HG03135 (cell line): ENCODE measurements around the gene TIA1.
A peak's percentile ranks its signal among the peaks of the same experiment; 100 is the strongest.
"Not testable (repeated sequence)": the region's sequence is repeated elsewhere in the genome, so short reads cannot be mapped to it uniquely, and the experiment has no call there.

Experiments
- ATAC-seq: cut with Tn5 transposase; IDR thresholded peaks from one replicate; pipeline ENCODE4 v1.9.1; 2021; ENCODE audit warnings: mild to moderate bottlenecking, moderate library complexity; ENCODE audit not compliant: unreplicated experiment

Gene TIA1

DNA sequence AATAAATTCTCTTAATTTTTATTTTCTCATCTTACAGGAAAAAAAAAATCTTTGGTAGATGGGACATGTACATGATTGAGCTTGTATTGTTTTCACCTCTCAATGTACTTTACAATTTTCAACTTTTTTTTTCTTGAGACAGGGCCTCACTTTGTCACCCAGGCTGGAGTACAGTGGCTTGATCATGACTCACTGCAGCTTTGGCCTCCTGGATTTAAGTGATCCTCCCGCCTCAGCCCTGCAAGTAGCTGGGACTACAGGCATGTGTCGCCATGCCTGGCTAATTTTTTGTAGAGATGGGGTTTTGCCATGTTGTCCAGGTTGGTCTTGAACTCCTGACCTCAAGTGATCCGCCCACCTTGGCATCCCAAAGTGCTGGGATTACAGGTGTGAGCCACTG, 25.1 kb downstream of the TIA1 start:
- ATAC-seq = not testable (repeated sequence)

DNA sequence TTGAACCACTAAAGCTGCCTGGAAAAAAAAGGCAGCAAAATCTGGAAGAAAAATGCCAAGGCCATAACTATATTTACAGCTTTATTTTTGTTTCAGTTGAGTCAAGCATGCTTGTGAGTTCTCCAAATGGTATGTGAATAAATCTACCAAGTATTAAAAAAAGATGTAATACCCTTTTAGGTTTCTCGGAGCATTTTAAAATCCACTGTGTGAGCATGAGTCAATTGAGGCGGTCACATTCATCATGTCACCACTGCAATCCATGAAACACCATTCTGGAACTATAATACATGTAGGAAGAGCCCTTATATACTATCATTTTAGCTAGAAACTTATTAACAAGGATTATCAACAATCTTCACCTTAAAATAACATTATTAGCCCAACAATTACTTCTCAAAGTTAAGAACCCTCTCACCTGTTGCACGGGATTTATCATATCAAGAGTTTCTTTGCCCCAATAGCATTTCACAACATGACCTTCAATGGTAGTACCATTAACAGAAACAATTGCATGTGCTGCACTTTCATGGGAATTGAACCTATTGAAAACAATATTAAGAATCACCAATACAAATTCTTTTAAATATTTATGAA, 33.4 kb downstream of the TIA1 start:
- no peak for ATAC-seq

GRCh38 chr2:70214365-70214764, 34.1 kb downstream of the TIA1 start:
- no peak for ATAC-seq

DNA sequence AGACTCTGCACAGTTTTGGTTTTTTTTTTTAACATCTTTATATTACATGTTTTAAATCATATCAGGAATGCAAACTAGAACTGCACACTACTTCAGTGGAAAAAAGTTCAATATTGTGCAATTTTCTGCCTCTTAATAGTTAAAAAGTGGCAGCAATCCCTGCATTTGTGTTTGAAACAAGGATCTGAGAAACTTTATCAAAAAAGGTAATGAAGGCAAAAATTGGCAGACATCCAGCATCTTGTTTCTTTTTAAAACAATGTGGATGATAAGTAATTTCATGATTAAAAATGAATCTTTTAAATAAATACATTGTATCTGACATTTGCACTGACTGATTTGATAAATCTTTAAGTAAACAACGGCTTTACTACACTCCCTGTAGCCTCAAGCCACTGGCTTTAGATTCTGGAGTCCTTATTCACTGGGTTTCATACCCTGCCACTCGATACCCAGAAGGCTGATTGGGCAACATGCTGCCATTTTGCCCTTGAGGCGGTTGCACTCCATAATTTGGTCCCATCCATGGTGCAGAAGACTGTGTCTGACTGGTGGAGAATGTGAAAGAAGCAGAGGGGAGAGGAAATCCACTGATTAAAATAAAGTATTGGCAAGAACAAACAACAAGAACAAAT, 36.0 kb downstream of the TIA1 start:
- ATAC-seq = no peak

DNA sequence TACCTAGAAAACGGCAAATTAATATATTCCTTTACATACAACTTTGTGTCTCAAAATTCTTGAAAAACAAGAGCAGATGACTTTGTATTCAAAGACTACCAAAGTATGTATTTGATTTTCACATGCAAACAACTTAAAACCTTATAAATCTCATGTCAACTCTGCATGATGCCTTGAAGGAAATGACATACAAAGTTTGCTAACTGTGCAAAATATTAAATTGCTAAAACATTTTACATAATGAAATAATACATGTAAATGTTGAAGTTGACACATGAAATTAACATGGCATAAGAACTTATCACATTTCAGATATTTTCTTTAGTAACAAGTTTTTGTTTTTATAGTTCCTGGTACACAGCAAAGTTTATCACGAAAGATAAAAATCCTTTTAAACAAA, 36.8 kb downstream of the TIA1 start:
- ATAC-seq = no peak

- ATAC-seq = no peak
Measured at GRCh38 chr2:70204452-70204851, 44.0 kb downstream of the TIA1 start.

DNA sequence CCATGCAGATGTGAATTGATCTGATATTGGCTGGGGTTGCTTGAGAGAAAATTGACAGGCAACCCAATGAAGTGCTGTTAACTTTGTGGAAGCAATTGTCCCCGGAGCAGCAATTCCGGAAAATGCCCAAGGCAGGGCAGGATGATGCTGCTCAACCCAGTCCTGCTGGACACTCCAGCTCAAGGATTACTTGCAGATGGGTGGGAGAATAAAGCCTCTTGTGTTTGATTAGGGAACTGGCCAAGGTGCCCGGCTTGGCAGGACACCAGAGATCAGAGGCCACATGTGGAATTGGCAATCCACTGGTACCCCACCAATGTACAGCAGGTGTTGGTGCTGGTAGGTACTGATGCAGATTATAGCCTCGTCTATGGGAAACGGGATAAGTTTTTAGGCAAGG, 45.3 kb downstream of the TIA1 start:
- ATAC-seq = no peak

GRCh38 chr2:70202236-70202806, 46.1 kb downstream of the TIA1 start:
- no peak for ATAC-seq

GRCh38 chr2:70201831-70202230, 46.6 kb downstream of the TIA1 start:
- no peak for ATAC-seq

DNA sequence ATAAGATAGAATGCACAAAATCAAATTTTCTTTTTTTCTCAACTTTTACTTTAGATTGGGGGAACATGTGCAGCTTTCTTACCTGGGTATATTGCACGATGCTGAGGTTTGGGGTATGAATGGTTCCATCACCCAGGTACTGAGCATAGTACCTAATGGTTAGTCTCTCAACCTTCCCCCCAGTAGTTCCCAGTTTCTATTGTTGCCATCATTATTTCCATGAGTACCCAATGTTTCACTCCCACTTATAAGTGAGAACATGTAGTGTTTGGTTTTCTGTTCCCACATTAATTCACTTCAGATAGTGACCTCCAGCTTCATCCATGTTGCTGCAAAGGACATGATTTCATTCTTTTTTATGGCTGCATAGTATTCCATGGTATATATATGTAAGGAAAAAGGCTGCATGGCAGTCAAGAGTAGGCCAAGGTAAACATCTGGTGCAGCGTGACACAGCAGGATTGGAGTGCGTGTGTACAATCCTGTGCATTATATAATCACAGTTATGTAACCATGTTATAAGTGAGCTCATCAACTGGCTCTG, 47.1 kb downstream of the TIA1 start:
- ATAC-seq = no peak

DNA sequence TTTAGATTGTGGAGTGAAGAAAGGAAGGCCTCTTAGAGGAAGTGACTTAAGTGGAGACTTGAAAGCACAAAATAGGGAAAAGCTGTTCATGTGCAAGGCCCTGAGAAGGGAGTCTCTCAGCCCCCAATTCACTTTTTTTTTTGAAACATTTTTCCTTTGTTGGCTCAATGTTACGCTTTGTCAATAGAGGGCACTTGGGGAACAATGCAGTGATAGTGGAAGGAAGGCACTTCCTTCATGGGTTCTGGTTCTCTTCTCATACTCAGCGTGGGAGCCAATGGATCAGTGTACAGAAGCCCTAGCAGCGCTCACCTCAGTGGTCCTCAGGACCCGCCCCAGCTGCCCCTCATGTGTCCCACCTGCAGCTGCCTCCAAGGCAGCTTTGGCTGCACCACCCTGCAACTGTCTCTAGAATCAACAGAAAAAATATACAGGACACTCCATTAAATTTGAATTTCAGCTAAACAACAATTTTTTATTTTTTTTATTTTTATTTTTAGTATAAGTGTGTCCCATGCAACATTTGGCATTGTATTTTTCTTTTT, 49.0 kb downstream of the TIA1 start:
- ATAC-seq = no peak

DNA sequence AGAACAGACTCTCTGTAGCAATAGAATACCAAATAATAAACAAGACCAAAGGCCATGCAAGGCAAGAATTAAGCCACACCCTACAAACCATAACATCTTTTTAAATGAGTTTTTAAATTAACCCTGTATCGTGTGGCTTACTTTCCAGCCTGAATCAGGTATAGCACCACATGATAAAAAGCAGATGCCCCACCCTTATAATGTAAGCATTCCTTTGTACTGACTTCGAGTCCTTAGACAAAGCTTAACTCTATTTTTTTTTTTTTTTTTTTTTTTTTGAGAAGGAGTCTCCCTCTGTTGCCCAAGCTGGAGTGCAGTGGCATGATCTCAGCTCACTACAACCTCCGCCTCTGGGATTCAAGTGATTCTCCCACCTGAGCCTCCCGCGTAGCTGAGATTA, 55.9 kb downstream of the TIA1 start:
- no peak for ATAC-seq

DNA sequence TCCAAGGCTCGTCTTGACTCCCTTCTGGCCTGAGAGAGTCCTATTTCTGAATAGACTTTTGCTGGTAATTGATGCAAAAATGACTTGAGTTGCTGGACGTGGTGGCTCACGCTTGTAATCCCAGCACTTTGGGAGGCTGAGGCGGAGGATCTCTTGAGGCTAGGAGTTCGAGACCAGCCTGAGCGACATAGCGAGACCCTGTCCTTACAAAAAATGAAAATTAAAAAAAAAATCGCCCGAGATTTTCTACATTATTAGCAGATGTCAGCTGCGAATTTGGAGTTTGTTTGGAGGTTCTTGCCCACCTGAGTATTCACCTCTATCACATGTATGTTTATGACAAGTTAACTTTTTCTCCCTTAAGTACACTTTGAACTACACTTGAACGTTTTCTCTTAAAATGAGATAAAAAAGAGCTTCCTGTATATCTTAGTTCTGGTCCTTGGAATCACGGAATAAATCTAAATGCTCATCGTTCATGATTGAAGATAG, 57.1 kb downstream of the TIA1 start:
- no peak for ATAC-seq

DNA sequence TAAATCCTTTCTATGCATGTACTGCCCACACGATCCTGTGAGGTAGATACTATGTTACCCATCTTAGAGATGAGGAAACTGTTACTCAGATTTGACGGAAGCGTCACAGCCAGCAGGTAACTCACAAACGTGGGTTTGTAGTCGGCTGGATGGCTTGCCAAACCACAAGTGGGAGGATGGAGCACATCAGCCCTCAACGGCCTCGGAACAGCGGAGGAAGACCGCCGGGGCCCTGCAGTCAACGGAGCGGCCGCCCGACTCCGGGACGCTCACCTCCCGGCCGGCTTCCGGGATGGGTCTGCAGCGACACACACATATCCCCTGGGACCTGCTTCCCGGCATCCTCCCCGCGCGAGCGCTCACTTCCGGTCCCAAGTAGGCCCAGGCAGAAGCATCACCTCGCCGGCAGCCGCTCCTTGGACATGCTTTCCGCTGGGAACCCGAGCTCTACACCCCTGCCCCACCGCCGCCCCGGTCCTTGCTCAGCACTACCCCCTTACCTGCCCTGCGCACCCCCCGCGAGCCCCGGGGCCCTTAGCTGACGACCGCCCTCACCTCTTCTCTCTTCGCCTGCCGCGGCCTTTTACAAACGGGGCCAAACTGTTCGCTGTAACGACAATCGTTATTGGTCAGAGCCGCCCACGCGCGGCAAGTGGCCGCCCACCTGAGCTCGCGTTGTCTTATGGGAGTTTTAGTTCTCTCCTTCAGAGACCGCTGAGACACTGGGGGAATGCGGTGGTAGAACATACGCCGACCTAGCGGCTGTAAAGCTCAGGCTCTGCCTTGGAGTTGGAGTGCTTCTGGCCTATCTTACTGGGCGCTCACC, 57.8 kb downstream of the TIA1 start, which contains the start of gene C2orf42:
TSS of gene C2orf42 (minus strand) at position 602 of the 826 bp plus-strand sequence. CDS start 9,034 bp downstream, outside the sequence.
- ATAC-seq = peak; percentile 84

GRCh38 chr2:70188460-70188859, 60.0 kb downstream of the TIA1 start:
- ATAC-seq = no peak

GRCh38 chr2:70187170-70187569, 61.3 kb downstream of the TIA1 start:
- not testable (repeated sequence) for ATAC-seq

- ATAC-seq = no peak
Measured at GRCh38 chr2:70182689-70183088, 65.7 kb downstream of the TIA1 start.

DNA sequence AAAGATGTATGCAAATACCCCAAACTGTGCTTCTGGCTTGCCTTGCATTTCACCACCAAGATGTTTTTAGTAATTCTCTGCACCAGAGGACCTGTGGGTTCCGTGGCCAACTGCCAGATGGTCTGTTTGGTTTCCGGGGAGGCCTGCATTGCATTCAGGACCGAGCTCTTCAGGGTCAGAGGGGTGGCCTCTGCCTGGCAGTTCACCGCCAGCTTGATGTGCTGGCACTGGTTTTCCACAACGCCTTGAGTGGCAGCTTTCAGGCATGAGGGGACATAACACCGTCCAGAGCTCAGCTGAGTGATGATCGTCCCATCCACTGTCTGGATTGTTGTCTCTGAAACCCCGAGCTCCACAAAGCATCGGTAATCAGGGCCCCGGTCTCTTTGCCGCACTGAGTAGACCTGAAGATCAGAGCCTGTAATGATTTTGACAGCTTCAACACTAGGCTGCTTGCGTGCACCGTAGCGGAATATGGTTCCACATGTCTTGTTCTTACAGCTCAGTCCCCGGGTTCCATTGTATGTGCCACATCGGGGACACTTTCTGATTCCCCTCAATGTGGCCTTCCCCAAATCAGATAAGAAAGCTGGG, 67.0 kb downstream of the TIA1 start:
- ATAC-seq = no peak

- ATAC-seq = no peak
Measured at GRCh38 chr2:70173520-70173919, 74.9 kb downstream of the TIA1 start.

DNA sequence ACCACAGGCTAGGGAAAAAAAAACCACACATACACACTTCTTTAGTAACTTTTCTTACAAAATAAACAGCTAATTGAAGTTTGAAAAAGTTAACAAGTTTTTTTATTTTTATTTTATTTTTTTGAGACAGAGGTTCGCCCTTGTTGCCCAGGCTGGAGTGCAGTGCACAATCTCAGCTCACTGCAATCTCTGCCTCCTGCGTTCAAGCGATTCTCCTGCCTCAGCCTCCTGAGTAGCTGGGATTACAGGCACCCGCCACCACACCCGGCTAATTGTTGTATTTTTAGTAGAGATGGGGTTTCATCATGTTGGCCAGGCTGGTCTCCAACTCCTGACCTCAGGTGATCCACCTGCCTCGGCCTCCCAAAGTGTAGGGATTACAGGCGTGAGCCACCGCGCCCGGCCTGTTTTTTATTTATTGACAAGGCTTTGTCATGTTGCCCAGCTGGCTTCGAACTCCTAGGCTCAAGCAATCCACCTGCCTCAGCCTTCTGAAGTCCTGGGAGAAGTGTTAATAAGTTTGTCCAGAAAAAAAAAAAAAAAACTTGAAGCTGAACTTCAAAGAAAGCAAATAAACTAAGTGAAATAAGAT, 78.7 kb downstream of the TIA1 start:
- not testable (repeated sequence) for ATAC-seq
